ENCODE data around the gene RALGAPA2. TPM values are rescaled to one million over a fixed set of nuclear protein-coding genes. Genes with fewer than 3 reads are reported as not detected.

The RALGAPA2 gene
- total RNA-seq, 4 donors from 2014 or later = 25.9 to 48.9 (median 38.6) TPM

DNA sequence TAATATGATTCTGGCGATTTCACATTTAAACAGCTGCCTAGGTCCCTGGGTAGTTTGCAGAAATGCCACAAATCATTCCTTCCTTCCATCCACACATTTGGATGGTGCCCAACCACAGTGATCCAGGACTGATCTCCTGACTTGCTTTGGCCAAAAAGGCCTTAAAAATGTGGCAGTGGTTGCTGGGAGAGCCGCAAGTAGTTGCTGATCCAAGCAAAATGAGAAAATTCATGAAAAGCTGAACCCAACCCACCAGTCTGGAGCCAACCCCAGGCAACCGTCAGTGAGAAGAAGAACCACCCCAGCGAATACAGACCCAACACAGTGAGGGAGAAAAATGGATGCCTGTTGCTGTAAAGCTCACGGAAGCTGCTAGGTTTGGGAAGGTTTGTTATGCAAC lies 25.1 kb downstream of the RALGAPA2 start:
- no peak for DNase-seq
- intact Hi-C loops (cut with DNase I; ENCODE audit: low total_unique reads) = no loop called here
- no peaks in the 10 kb centered on the region for H3K4me1 ChIP-seq

DNA sequence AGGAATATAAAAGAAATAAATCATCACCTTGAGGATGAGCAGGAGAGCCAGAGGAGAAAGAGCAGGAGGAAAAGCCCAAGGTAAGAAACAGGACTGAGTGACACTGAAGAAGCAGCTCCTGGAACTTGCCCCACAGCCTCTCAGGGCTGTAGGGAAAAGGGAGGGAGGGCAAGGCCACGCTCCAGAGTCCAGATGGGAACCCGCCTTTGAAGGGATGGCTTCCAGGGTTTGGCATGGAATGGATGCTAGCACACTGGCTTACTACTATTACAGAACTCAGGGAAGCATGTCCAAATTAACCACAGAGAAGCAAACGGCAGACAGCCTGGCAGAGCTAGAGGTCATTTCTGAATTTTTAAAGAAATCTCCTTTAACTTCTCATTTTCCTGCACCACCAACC lies 26.8 kb downstream of the RALGAPA2 start:
- Histone ChIP-seq H3K4me3 (no peak overlapping the region), H3K27ac (no peak overlapping the region), H3K9me3 (no peaks in the 10 kb centered on the region), H3K4me1 (no peaks in the 10 kb centered on the region), H3K27me3 (no peaks in the 10 kb centered on the region), H3K36me3 (no peaks in the 10 kb centered on the region)
- no peak for DNase-seq
- no peak for TF ChIP-seq POLR2A (IDR thresholded peaks at IDR 0.05)
- TF ChIP-seq, protein P1, sequence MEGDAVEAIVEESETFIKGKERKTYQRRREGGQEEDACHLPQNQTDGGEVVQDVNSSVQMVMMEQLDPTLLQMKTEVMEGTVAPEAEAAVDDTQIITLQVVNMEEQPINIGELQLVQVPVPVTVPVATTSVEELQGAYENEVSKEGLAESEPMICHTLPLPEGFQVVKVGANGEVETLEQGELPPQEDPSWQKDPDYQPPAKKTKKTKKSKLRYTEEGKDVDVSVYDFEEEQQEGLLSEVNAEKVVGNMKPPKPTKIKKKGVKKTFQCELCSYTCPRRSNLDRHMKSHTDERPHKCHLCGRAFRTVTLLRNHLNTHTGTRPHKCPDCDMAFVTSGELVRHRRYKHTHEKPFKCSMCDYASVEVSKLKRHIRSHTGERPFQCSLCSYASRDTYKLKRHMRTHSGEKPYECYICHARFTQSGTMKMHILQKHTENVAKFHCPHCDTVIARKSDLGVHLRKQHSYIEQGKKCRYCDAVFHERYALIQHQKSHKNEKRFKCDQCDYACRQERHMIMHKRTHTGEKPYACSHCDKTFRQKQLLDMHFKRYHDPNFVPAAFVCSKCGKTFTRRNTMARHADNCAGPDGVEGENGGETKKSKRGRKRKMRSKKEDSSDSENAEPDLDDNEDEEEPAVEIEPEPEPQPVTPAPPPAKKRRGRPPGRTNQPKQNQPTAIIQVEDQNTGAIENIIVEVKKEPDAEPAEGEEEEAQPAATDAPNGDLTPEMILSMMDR (IDR thresholded peaks at IDR 0.05) = no peak
- intact Hi-C loops (cut with DNase I; ENCODE audit: low total_unique reads) = no loop called here

More for the DNA sequence above, 25.1 kb downstream of the RALGAPA2 start:
- TF ChIP-seq, protein P1 (IDR thresholded peaks at IDR 0.05) = no peak
- no peak for TF ChIP-seq POLR2A (IDR thresholded peaks at IDR 0.05)
- no peaks in the 10 kb centered on the region for H3K36me3 ChIP-seq
- no peaks in the 10 kb centered on the region for H3K27me3 ChIP-seq
- no peak overlapping the region for H3K27ac ChIP-seq
- no peaks in the 10 kb centered on the region for H3K9me3 ChIP-seq
- H3K4me3 ChIP-seq = no peak overlapping the region

DNA sequence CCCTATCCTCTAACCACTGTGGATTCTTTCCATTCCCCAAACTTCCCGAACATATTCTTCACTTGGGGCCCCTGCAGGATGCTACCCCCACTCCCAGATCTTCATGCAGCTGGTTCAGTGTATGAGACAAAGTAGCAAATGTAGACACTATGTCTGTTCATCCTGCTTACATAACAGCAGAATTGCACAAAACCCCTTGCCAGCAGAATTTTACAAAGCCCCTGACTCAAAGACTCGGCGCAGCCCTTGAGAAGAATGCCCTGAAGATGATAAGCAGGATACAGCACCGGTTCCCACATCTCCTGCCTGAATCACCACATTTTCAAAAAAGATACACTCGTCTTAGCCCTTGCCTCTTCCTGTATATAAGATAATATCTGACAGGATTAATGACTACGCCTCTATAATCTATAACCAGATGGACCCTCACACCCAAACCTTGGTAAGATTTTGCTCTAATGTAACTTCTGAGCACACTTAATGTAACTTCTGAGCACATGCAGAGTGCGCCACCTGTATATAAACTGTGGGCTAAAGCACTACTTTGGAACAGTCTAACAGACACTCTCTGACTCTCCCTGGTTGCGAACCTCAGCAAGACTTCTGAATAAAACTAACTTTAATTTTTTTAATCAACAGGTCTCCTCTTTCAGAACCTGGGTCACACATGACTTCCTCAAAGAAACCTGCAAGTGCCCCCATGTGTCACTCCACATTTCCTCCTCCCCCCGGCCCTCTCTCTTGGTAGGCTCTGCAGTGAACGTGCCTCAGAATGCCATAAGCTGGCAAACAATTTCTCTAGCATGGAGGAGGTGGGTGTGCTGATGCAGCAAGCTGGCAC lies 28.7 kb downstream of the RALGAPA2 start:
- no peak for DNase-seq
- no peak overlapping the region for H3K27ac ChIP-seq
- no peak for TF ChIP-seq POLR2A (IDR thresholded peaks at IDR 0.05)
- TF ChIP-seq, protein P1 (IDR thresholded peaks at IDR 0.05) = no peak
- H3K4me3 ChIP-seq = no peak overlapping the region
- no peaks in the 10 kb centered on the region for H3K9me3 ChIP-seq
- no peaks in the 10 kb centered on the region for H3K36me3 ChIP-seq
- intact Hi-C loops (cut with DNase I; ENCODE audit: low total_unique reads) = no loop called here
- no peaks in the 10 kb centered on the region for H3K4me1 ChIP-seq
- H3K27me3 ChIP-seq = no peaks in the 10 kb centered on the region

DNA sequence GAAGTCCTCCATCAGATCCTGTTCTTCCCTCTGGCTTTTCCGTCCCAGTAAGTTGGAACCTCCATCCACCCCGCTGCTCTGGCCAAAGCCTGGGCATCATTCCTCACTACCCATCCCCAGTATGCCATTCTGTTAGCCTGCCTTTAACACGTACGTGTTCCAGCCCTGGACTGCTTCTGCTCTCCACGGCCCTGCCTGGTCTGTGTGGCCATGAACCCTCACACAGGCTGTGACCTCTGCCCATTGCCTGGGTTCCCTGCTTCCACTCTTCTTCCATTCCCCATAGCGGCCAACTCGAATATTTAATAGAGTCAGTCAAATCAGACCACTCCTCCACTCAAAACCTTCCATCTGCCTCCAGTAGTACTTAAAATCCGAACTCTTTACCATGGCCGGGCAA lies 29.4 kb downstream of the RALGAPA2 start:
- H3K27me3 ChIP-seq = no peaks in the 10 kb centered on the region
- H3K4me3 ChIP-seq = no peak overlapping the region
- H3K9me3 ChIP-seq = no peaks in the 10 kb centered on the region
- no peak for DNase-seq
- no peak for TF ChIP-seq POLR2A (IDR thresholded peaks at IDR 0.05)
- TF ChIP-seq, protein P1 (IDR thresholded peaks at IDR 0.05) = no peak
- H3K4me1 ChIP-seq = no peaks in the 10 kb centered on the region
- no peak overlapping the region for H3K27ac ChIP-seq
- intact Hi-C loops (cut with DNase I; ENCODE audit: low total_unique reads) = no loop called here
- no peaks in the 10 kb centered on the region for H3K36me3 ChIP-seq

DNA sequence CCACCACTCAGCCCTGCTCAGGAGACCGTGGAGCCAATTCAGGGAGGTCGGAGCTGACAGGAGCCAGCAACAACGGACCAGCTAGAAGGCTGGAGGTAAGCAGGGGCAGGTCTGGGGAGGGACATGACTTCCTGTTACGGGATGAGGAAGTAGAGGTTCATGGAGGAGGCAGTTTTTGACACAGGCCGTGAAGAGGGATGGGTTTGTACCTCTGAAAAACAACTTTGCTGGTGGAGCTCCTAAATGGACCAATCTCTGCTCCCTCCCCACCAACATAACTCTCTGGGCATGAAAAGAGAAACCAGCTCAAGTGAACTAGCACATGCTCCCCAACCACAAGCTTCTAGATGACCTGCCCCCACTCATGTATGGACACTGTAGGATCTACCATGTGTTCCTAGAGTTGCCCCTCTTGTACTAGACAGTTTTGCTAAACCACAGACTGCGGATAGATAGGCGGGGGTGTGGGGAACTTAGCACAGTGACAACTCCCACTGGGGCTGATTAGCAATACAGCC lies 31.4 kb downstream of the RALGAPA2 start:
- no peaks in the 10 kb centered on the region for H3K4me1 ChIP-seq
- no peaks in the 10 kb centered on the region for H3K27me3 ChIP-seq
- no peaks in the 10 kb centered on the region for H3K9me3 ChIP-seq
- intact Hi-C loops (cut with DNase I; ENCODE audit: low total_unique reads) = no loop called here
- DNase-seq = no peak
- no peak overlapping the region for H3K4me3 ChIP-seq
- no peak overlapping the region for H3K27ac ChIP-seq
- no peak for TF ChIP-seq POLR2A (IDR thresholded peaks at IDR 0.05)
- TF ChIP-seq, protein P1 (IDR thresholded peaks at IDR 0.05) = no peak
- no peaks in the 10 kb centered on the region for H3K36me3 ChIP-seq
